Panc1 (cell line): ENCODE results near the gene NKX1-2.

Experiments
- POLR2AphosphoS5 ChIP-seq: IDR thresholded peaks from 2 replicates; pipeline ENCODE4 v1.6.1; 2012; ENCODE audit warnings: mild to moderate bottlenecking, low read depth, low read length, moderate library complexity
- TCF7L2 ChIP-seq: IDR thresholded peaks from 2 replicates; pipeline ENCODE4 v1.6.1; 2011; ENCODE audit warnings: mild to moderate bottlenecking, low read depth, low read length, inconsistent platforms

GRCh38 chr10:124495162-124495561, 45.3 kb upstream of the NKX1-2 start:
- no peak for TF ChIP-seq TCF7L2
- no peak for TF ChIP-seq POLR2AphosphoS5
